B cell (primary cell): ENCODE measurements around the gene KIF27. TPM values are rescaled to one million over a fixed set of nuclear protein-coding genes. Genes with fewer than 3 reads are reported as not detected.
"Not testable (repeated sequence)": the region's sequence is repeated elsewhere in the genome, so short reads cannot be mapped to it uniquely, and the experiment has no call there.

Experiments used
- ATAC-seq: fragments of 200-7000 bp; cut with Tn5 transposase; one replicate; pipeline ENCODE4 v1.10.0; 2021; ENCODE audit warnings: low read depth, mild to moderate bottlenecking, moderate number of reproducible peaks, moderate library complexity
- CTCF ChIA-PET: fragments of 350-600 bp; sonication (Branson Sonifier 250); formaldehyde crosslinking; loops from one replicate; lab custom pipeline; 2021; ENCODE audit warnings: antibody characterized with exemption, inconsistent platforms; lab: Charles Lee
- POLR2A ChIA-PET: fragments of 350-600 bp; sonication (Branson Sonifier 250); formaldehyde crosslinking; loops from one replicate; lab custom pipeline; 2021; ENCODE audit warnings: antibody characterized with exemption; lab: Charles Lee
- DNase-seq: peaks from one replicate; pipeline ENCODE4 v3.0.0; 2013
- H2AFZ ChIP-seq: 2 replicates; pipeline ENCODE4 v1.6.1; 2012; ENCODE audit warnings: mild to moderate bottlenecking, low read depth, low read length; ENCODE audit not compliant: insufficient read depth, poor library complexity, severe bottlenecking
- H3K27ac ChIP-seq, 2 donors: 1 replicate in 1 of 2; 2 replicates in 1 of 2; pipeline ENCODE4 v1.5.1; 2012 to 2013; ENCODE audit warnings: low read length in 2 of 2, mild to moderate bottlenecking in 2 of 2, moderate library complexity in 1 of 2
- H3K27me3 ChIP-seq, 4 experiments: fragments of 200-600 bp in 1 of 4; sonication (generic) in 1 of 4; replicated peaks in 1 of 4; 1 replicate in 2 of 4; 2 replicates in 2 of 4; pipeline versions ENCODE4 v1.6.1 to v1.7.0; 2013 to 2016; ENCODE audit warnings: low read length in 3 of 4, mild to moderate bottlenecking in 2 of 4, mixed read lengths in 1 of 4, moderate library complexity in 1 of 4; ENCODE audit not compliant: insufficient read depth in 4 of 4, control insufficient read depth in 3 of 4; ENCODE audit errors: control extremely low read depth in 1 of 4
- H3K36me3 ChIP-seq, 2 experiments: replicated peaks in 1 of 2; 1 replicate in 1 of 2; 2 replicates in 1 of 2; pipeline versions ENCODE4 v1.6.1 to v1.7.1; 2013; ENCODE audit warnings: low read length in 1 of 2; ENCODE audit not compliant: insufficient read depth in 2 of 2, control insufficient read depth in 1 of 2; ENCODE audit errors: control extremely low read depth in 1 of 2, extremely low read depth in 1 of 2
- H3K4me1 ChIP-seq, 2 donors: fragments of 200-600 bp in 1 of 2; sonication (generic) in 1 of 2; 1 replicate in 1 of 2; 2 replicates in 1 of 2; pipeline versions ENCODE4 v1.5.1 to v1.6.1; 2013 to 2017; ENCODE audit warnings: low read length in 2 of 2; ENCODE audit not compliant: control insufficient read depth in 2 of 2, insufficient read depth in 2 of 2
- H3K4me2 ChIP-seq: replicated peaks from 2 replicates; pipeline ENCODE3; 2012; ENCODE audit warnings: mild to moderate bottlenecking, low read depth, low read length; ENCODE audit not compliant: poor library complexity, severe bottlenecking
- H3K4me3 ChIP-seq, 5 experiments: fragments of 200-600 bp in 1 of 5; sonication (generic) in 1 of 5; 1 replicate in 3 of 5; 2 replicates in 2 of 5; pipeline versions ENCODE4 v1.5.1 to v1.7.0; 2011 to 2016; ENCODE audit warnings: low read length in 4 of 5, mild to moderate bottlenecking in 4 of 5, low read depth in 2 of 5, control low read depth in 1 of 5, moderate library complexity in 1 of 5; ENCODE audit not compliant: insufficient read depth in 1 of 5; ENCODE audit errors: control extremely low read depth in 1 of 5, extremely low read depth in 1 of 5
- H3K79me2 ChIP-seq: fragments of 200-600 bp; sonication (generic); one replicate; pipeline ENCODE4 v1.6.0; 2016; ENCODE audit warnings: low read length; ENCODE audit not compliant: control insufficient read depth, insufficient read depth
- H3K9ac ChIP-seq: fragments of 200-600 bp; sonication (generic); 2 replicates; pipeline ENCODE4 v1.6.1; 2017; ENCODE audit warnings: mild to moderate bottlenecking, low read length, moderate library complexity
- H3K9me3 ChIP-seq, 3 donors: one replicate each; pipeline versions ENCODE4 v1.6.1 to v1.7.1; 2013; ENCODE audit warnings: low read length in 2 of 3; ENCODE audit not compliant: control insufficient read depth in 2 of 3, insufficient read depth in 1 of 3; ENCODE audit errors: control extremely low read depth in 1 of 3
- H4K20me1 ChIP-seq: 2 replicates; pipeline ENCODE4 v1.6.0; 2012; ENCODE audit warnings: mild to moderate bottlenecking, low read length; ENCODE audit not compliant: insufficient read depth, control insufficient read depth, poor library complexity, severe bottlenecking
- H3K27ac Mint-ChIP-seq: one replicate; pipeline ENCODE4 v1.8.0; 2021; ENCODE audit warnings: mixed read lengths
- H3K27me3 Mint-ChIP-seq: one replicate; pipeline ENCODE4 v1.8.0; 2021; ENCODE audit warnings: mixed read lengths
- H3K4me1 Mint-ChIP-seq: one replicate; pipeline ENCODE4 v1.8.0; 2021; ENCODE audit warnings: mixed read lengths
- H3K4me3 Mint-ChIP-seq: one replicate; pipeline ENCODE4 v1.8.0; 2021; ENCODE audit warnings: mixed read lengths
- H3K9me3 Mint-ChIP-seq: one replicate; pipeline ENCODE4 v1.8.0; 2022; ENCODE audit warnings: mixed read lengths; ENCODE audit not compliant: insufficient read depth
- WGBS: methylation state at CpG from one replicate; pipeline ENCODE4 v1.1.5; 2013; ENCODE audit warnings: missing lambda C conversion rate; ENCODE audit not compliant: insufficient coverage; 5-methylcytosine and 5-hydroxymethylcytosine counted together
- intact Hi-C: fragments of 100-400 bp; cut with micrococcal nuclease; formaldehyde crosslinking; loops from one replicate; pipeline ENCODE4 v1.10.0; 2022
- polyA plus RNA-seq: library from polyadenylated mRNA; depleted of rRNA; stranded (reverse); fragments of >200 nt; gene quantifications from 2 replicates; pipeline ENCODE4 v1.2.3, GENCODE V29; 2012
- total RNA-seq, 2 donors: library from RNA; stranded (reverse); fragments of 120-200 nt in 1 of 2; gene quantifications; 1 replicate in 1 of 2; 2 replicates in 1 of 2; pipeline versions ENCODE4 v1.2.3 to v1.2.4, GENCODE V29; 2013 to 2022

The KIF27 gene
- total and polyA plus RNA-seq, 2 donors (not counting 1 experiment from before 2014, with no cell fraction given), result 0.76 to 10.0 TPM

- H3K4me2 ChIP-seq, H3K36me3 ChIP-seq, intact Hi-C loops, H3K4me1 Mint-ChIP-seq, H3K4me1 ChIP-seq, H2AFZ ChIP-seq, DNase-seq, ATAC-seq, POLR2A ChIA-PET, H3K27me3 ChIP-seq, H3K27ac Mint-ChIP-seq, CTCF ChIA-PET, H3K9me3 ChIP-seq, H3K9ac ChIP-seq, H3K27ac ChIP-seq, H3K9me3 Mint-ChIP-seq, H4K20me1 ChIP-seq, H3K4me3 Mint-ChIP-seq, H3K27me3 Mint-ChIP-seq, H3K4me3 ChIP-seq, H3K79me2 ChIP-seq: not testable (repeated sequence)
- 100% methylated on average over 4 of the region's 31 CpGs for whole genome bisulfite sequencing
Measured at GRCh38 chr9:83804454-83804853, 116.8 kb downstream of the KIF27 start.

DNA sequence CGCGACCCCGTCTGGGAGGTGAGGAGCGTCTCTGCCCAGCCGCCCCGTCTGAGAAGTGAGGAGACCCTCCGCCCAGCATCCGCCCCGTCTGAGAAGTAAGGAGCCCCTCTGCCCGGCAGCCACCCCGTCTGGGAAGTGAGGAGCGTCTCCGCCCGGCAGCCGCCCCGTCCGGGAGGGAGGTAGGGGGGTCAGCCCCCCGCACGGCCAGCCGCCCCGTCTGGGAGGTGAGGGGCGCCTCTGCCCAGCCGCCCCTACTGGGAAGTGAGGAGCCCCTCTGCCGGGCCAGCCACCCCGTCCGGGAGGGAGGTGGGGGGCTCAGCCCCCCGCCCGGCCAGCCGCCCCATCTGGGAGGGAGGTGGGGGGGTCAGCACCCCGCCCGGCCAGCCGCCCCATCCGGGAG is 117.3 kb downstream of the KIF27 start:
- POLR2A ChIA-PET, H3K4me1 Mint-ChIP-seq, H3K27me3 ChIP-seq, H2AFZ ChIP-seq, ATAC-seq, H4K20me1 ChIP-seq, H3K36me3 ChIP-seq, DNase-seq, H3K27ac ChIP-seq, H3K79me2 ChIP-seq, H3K4me1 ChIP-seq, H3K9me3 Mint-ChIP-seq, H3K9me3 ChIP-seq, H3K4me3 Mint-ChIP-seq, H3K4me2 ChIP-seq, H3K4me3 ChIP-seq, intact Hi-C loops, H3K27ac Mint-ChIP-seq, H3K27me3 Mint-ChIP-seq, H3K9ac ChIP-seq, CTCF ChIA-PET: not testable (repeated sequence)
- 100% methylated on average over 2 of the region's 33 CpGs for WGBS
